Thyroid gland (tissue), 4 donors: ENCODE data around the gene CNTN3.

Experiments
- CTCF ChIP-seq, 6 experiments: fragments of 200-600 bp in 3 of 6; fragments of 450-650 bp in 3 of 6; sonication (generic) in 3 of 6; IDR thresholded peaks; one replicate each; pipeline ENCODE4 v1.5.1; 2016 to 2019; ENCODE audit warnings: antibody characterized with exemption in 6 of 6, mild to moderate bottlenecking in 2 of 6, inconsistent platforms in 1 of 6, moderate library complexity in 1 of 6
- POLR2A ChIP-seq, 2 donors: fragments of 450-650 bp; IDR thresholded peaks; one replicate each; pipeline ENCODE4 v1.6.1; 2017; ENCODE audit warnings: antibody characterized with exemption in 2 of 2, mild to moderate bottlenecking in 2 of 2, moderate library complexity in 1 of 2

- TF ChIP-seq POLR2A (IDR thresholded peaks at IDR 0.05) (no peak), CTCF (IDR thresholded peaks at IDR 0.05) (no peak)
Measured at GRCh38 chr3:74584782-74585181, 29.7 kb downstream of the CNTN3 start.
